NCI-H2081 (cell line): ENCODE results near the gene NCK1.
"Not testable (repeated sequence)": the region's sequence is repeated elsewhere in the genome, so short reads cannot be mapped to it uniquely, and the experiment has no call there.

Experiments
- DNase-seq, 2 experiments: peaks; one replicate each; lab custom pipeline; 2025; lab: John Stamatoyannopoulos, UW

Gene NCK1

GRCh38 chr3:136987398-136987980 is 125.5 kb downstream of the NCK1 start:
- not testable (repeated sequence) for DNase-seq

DNA sequence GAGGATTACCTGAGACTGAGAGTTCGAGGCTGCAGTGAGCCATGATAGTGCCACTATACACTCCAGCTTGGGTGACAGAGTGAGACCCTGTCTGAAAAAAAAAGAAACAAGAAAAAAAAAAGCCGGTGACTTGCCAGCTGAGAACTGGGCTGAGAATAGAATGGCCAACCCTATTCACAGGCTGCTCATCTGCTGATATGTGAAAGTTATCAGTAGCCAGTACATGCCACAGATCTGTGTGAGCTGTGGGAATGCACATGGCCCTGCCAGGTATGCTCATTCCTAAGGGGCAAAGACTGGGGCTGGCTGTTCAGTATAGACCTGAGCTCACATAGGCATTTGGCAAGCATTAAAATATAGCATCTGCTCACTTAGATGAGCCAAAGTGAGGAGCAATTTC is 126.6 kb downstream of the NCK1 start:
- DNase-seq: no peak

DNA sequence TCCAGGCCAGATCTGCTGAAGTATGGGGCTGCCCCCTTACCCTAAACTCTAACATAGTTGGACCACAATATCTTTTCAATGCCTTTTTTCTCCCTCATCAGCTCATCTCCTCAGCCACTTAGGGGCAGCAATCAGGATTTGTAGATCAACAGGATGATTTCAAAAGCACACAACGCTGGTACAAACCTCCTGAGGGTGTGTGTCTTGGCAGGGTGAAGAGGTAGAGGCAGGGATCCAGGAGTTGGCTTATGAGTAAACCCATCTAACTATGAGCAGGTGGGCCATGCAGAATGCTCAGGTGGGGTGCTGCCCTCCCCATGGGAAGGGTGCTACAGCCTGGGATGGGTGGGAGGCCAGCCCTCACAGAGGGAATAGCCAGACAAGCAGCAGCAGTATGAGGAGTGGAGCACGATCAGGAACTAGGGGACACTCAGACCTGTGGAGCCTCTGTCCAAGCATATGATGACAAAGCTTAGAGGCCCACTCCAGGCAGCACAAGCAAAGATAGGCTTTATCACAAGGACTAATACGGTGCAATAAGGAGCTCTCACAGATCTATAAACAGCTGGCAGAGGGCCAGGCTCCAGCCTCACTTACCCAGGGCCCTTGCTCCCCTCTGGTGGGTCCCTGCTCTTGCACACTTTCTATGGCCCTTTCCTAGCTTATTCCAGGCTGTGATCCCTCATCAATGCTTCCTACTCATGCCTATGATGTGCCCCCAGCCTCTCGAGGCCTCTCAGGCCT is 127.9 kb downstream of the NCK1 start:
- no peak for DNase-seq

DNA sequence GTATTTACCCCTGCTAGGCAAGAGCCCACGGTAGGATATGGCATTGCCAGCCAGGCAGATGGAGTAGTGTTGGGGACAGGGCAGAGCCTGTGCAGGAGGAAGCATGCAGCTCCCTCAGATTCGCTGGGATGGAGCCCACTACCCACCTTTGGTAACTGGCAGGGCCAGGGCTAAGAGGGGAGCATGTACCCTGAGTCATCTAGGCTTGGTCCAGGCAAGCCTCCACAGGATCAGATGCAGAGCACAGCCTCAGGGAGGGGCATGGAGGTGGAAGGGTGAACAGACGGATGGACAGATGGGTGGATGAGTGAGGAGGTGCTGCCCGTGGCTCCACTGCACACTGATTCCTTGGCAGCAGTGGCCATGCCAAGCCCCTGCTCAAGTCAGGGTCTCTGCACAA is 128.8 kb downstream of the NCK1 start:
- no peak for DNase-seq

GRCh38 chr3:136992115-136992514 is 130.1 kb downstream of the NCK1 start:
- no peak for DNase-seq

- peak; percentile 99 for DNase-seq
These were observed 132.9 kb downstream of the NCK1 start for GRCh38 chr3:136994772-136995516.

GRCh38 chr3:136995652-136996051 is 133.6 kb downstream of the NCK1 start:
- no peak for DNase-seq
